ENCODE results near the gene SLC44A3. TPM values are rescaled to one million over a fixed set of nuclear protein-coding genes. Genes with fewer than 3 reads are reported as not detected.

SLC44A3 gene
- total and polyA plus RNA-seq, 2 experiments from 2014 or later: 2.9 to 4.5 TPM

GRCh38 chr1:94795434-94795833, 24.7 kb upstream of the SLC44A3 start:
- no peak for TF ChIP-seq ZNF331 (CRISPR knock-in tag; IDR thresholded peaks at IDR 0.05; ENCODE audit: low read depth)
- no peak for TF ChIP-seq CREB1 (CRISPR knock-in tag; IDR thresholded peaks at IDR 0.05; ENCODE audit: low read depth)
- TF ChIP-seq ZNF114 (CRISPR knock-in tag; IDR thresholded peaks at IDR 0.05): no peak
- no peak for TF ChIP-seq NANOG (IDR thresholded peaks at IDR 0.05; ENCODE audit: borderline replicate concordance)
- TF ChIP-seq JUNB (IDR thresholded peaks at IDR 0.05; ENCODE audit: unreplicated experiment): no peak
- TF ChIP-seq REST (IDR thresholded peaks at IDR 0.05; ENCODE audit: unreplicated experiment): no peak
- no peak for TF ChIP-seq ZNF462 (CRISPR knock-in tag; IDR thresholded peaks at IDR 0.05)
- TF ChIP-seq CTCF (conservative IDR thresholded peaks at IDR 0.05; ENCODE audit: low read depth in 2 of 2): no peak
- H3K79me2 ChIP-seq (replicated peaks; ENCODE audit: insufficient read depth): no peaks in the 10 kb centered on the region
- no peaks in the 10 kb centered on the region for H3F3A ChIP-seq (replicated peaks; ENCODE audit: low read depth)
- no peaks in the 10 kb centered on the region for H3K9me2 ChIP-seq (ENCODE audit: insufficient read depth)
- DNase-seq (ENCODE audit: low spot score) (no peak), ATAC-seq (no peak)
- no peak overlapping the region for H2AFZ ChIP-seq
- no peaks in the 10 kb centered on the region for H3K4me1 ChIP-seq (ENCODE audit: insufficient read depth)
- no peaks in the 10 kb centered on the region for H3K9me3 Mint-ChIP-seq
- H3K4me3 ChIP-seq: no peak overlapping the region
- H3K4me1 Mint-ChIP-seq: peaks cover 8% of the 10 kb centered on the region; the same call in 2 of the 3 replicates
- no peaks in the 10 kb centered on the region for H3K36me3 ChIP-seq (ENCODE audit: insufficient read depth)
- no peak overlapping the region for H3K4me2 ChIP-seq
- no peak overlapping the region for H3K27ac Mint-ChIP-seq
- no peaks in the 10 kb centered on the region for H3K27me3 ChIP-seq (ENCODE audit: insufficient read depth)
- H3K27ac ChIP-seq (ENCODE audit: low read depth): no peak overlapping the region
- no peaks in the 10 kb centered on the region for H3K36me3 Mint-ChIP-seq (ENCODE audit: low read depth)
- H4K20me1 ChIP-seq (replicated peaks; ENCODE audit: insufficient read depth): no peaks in the 10 kb centered on the region
- no peaks in the 10 kb centered on the region for H3K27me3 Mint-ChIP-seq (ENCODE audit: insufficient read depth, low read depth, poor library complexity)
- no peak overlapping the region for H3K4me3 Mint-ChIP-seq

Data from GM23338 (cell line).